ENCODE data around the gene MEIS1.

The MEIS1 gene

DNA sequence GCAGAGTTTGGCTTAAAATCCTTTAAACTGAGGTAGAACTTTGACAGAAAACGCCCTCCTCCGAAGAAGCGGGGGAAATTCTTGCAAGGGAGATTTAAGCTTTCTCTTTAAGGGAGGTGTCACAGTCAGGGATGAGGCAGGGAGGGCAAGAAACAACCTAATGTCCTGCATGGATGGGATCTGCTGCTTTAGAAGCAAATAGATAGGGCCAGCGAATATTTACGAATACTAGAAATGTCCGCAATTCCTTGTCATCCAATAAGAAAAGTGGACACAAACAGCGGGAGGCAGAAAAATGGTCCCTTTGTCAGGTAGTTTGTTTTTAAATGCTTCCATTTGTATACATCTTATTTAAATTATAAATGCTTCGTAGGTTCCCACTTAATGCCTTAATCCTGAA, 12.0 kb downstream of the MEIS1 start:
- Histone ChIP-seq H3K4me1 (ENCODE audit: insufficient read depth, low read length) (peaks cover 21% of the 10 kb centered on the region), H3K27ac (ENCODE audit: low read depth, low read length) (peak overlapping the region; percentile 94), H3K9me3 (ENCODE audit: low read length) (no peaks in the 10 kb centered on the region), H3K4me3 (ENCODE audit: low read depth in 1 of 2, low read length in 2 of 2) (peak overlapping the region; percentile 66 to 88), H3K27me3 (ENCODE audit: control insufficient read depth in 1 of 2, insufficient read depth in 2 of 2, low read length in 2 of 2) (no peaks in the 10 kb centered on the region), H3K36me3 (ENCODE audit: insufficient read depth, low read length) (peaks cover 22% of the 10 kb centered on the region), H3K9ac (ENCODE audit: low read length) (peak overlapping the region; percentile 93)

DNA sequence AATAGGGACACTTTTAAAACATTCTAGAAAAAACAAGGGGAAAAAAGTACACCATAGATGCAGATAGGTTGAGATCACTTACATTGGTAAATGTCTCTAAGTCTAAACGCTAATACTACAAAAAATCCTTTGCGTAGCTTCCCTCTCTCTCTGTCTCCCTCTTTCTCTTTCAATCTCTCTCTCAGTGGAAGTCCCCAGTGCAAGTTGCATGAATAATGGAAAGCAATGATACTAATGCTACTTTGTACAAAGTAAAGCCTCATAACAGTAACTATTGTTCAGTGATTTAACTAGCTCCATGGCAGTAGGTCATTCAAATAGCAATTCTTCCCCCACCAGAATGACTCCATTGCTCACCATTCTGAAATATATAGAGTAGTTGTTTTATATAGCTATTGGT, 12.8 kb downstream of the MEIS1 start:
- no peaks in the 10 kb centered on the region for H3K9me3 ChIP-seq (ENCODE audit: low read length)
- H3K27me3 ChIP-seq (ENCODE audit: control insufficient read depth in 1 of 2, insufficient read depth in 2 of 2, low read length in 2 of 2), result no peaks in the 10 kb centered on the region
- H3K4me3 ChIP-seq (ENCODE audit: low read depth in 1 of 2, low read length in 2 of 2), result peak overlapping the region in 1 of 2 donors; percentile 88

DNA sequence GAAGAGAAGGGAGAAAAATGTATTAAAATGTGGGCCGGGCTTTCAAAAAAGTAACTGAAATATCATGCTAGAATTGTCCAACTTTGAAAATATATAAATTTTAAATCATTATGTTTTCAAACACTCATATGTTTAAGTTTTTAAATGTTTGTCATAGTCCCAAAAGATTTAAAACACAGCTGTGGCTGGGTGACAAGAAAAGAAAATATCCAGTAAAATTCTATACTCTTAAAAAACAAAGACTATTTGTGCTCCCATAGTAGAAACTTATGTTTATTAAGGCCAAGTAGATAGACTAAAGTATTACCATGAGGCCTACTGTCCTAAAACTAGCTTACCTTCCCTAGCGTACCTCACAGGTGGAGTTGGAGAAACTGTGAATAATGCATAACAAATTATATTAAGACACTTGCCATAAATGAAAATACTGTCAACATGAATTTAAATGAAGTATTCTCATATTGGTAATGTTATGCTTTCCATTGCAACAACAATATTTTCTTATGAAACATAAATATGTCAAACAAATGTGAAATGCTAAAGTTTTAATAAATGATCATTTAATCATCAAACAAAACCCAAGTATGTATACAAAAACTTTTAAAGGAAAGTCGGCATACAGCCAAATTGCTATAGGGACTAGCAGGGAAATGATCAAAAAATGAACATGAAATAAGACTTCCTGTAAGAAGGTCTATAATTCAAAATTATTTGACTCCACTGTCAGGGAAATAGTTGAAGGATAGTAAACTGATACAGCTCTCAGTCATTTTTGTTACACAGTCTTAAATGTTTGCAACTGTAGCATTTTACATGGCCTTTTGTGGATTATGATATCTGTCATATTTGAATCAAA, 13.4 kb downstream of the MEIS1 start:
- H3K36me3 ChIP-seq (ENCODE audit: insufficient read depth, low read length), result peaks cover 16% of the 10 kb centered on the region
- H3K4me1 ChIP-seq (ENCODE audit: insufficient read depth, low read length), result peaks cover 35% of the 10 kb centered on the region
- no peaks in the 10 kb centered on the region for H3K27me3 ChIP-seq (ENCODE audit: control insufficient read depth in 1 of 2, insufficient read depth in 2 of 2, low read length in 2 of 2)
- peak overlapping the region; percentile 94 for H3K27ac ChIP-seq (ENCODE audit: low read depth, low read length)
- no peaks in the 10 kb centered on the region for H3K9me3 ChIP-seq (ENCODE audit: low read length)
- peak overlapping the region in 1 of 2 donors; percentile 88 for H3K4me3 ChIP-seq (ENCODE audit: low read depth in 1 of 2, low read length in 2 of 2)
- peak overlapping the region; percentile 93 for H3K9ac ChIP-seq (ENCODE audit: low read length)

More for the DNA sequence above, 12.8 kb downstream of the MEIS1 start:
- H3K9ac ChIP-seq (ENCODE audit: low read length), result peak overlapping the region; percentile 93
- H3K27ac ChIP-seq (ENCODE audit: low read depth, low read length), result peak overlapping the region; percentile 94
- H3K36me3 ChIP-seq (ENCODE audit: insufficient read depth, low read length), result peaks cover 18% of the 10 kb centered on the region
- H3K4me1 ChIP-seq (ENCODE audit: insufficient read depth, low read length), result peaks cover 28% of the 10 kb centered on the region

- Histone ChIP-seq H3K4me1 (ENCODE audit: insufficient read depth, low read length) (peaks cover 72% of the 10 kb centered on the region), H3K9me3 (ENCODE audit: low read length) (no peaks in the 10 kb centered on the region), H3K27me3 (ENCODE audit: control insufficient read depth in 1 of 2, insufficient read depth in 2 of 2, low read length in 2 of 2) (no peaks in the 10 kb centered on the region), H3K36me3 (ENCODE audit: insufficient read depth, low read length) (peaks cover 24% of the 10 kb centered on the region), H3K4me3 (ENCODE audit: low read depth in 1 of 2, low read length in 2 of 2) (no peak overlapping the region), H3K27ac (ENCODE audit: low read depth, low read length) (no peak overlapping the region), H3K9ac (ENCODE audit: low read length) (no peak overlapping the region)
Measured at GRCh38 chr2:66452214-66452613, 17.3 kb downstream of the MEIS1 start.

GRCh38 chr2:66452917-66453316, 18.0 kb downstream of the MEIS1 start:
- H3K9me3 ChIP-seq (ENCODE audit: low read length), result no peaks in the 10 kb centered on the region
- H3K27ac ChIP-seq (ENCODE audit: low read depth, low read length), result peak overlapping the region; percentile 53
- peaks cover 31% of the 10 kb centered on the region for H3K36me3 ChIP-seq (ENCODE audit: insufficient read depth, low read length)
- H3K27me3 ChIP-seq (ENCODE audit: control insufficient read depth in 1 of 2, insufficient read depth in 2 of 2, low read length in 2 of 2), result no peaks in the 10 kb centered on the region
- H3K4me1 ChIP-seq (ENCODE audit: insufficient read depth, low read length), result peaks cover 79% of the 10 kb centered on the region
- H3K9ac ChIP-seq (ENCODE audit: low read length), result no peak overlapping the region
- no peak overlapping the region for H3K4me3 ChIP-seq (ENCODE audit: low read depth in 1 of 2, low read length in 2 of 2)

DNA sequence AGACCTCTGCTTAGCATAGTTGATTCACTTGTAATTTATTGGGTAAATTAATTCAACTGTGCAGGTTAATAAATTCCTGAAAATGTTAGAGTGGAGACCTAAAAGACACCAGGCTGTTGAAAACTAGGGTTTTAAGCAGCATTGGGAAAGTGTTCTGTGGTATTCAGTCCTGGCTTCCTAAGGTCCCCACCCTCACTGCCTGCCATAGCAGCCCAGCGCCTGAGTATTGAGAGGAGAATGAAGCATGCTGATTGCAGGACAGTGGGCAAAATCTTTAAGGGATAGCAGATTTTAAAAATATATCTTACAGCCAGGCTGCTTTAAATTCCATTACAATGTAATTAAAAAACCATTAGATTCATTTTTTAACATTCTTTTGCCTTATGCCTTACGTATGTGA, 20.6 kb downstream of the MEIS1 start:
- Histone ChIP-seq H3K27me3 (ENCODE audit: control insufficient read depth in 1 of 2, insufficient read depth in 2 of 2, low read length in 2 of 2) (no peaks in the 10 kb centered on the region), H3K4me1 (ENCODE audit: insufficient read depth, low read length) (peaks cover 92% of the 10 kb centered on the region), H3K9me3 (ENCODE audit: low read length) (no peaks in the 10 kb centered on the region), H3K4me3 (ENCODE audit: low read depth in 1 of 2, low read length in 2 of 2) (no peak overlapping the region), H3K27ac (ENCODE audit: low read depth, low read length) (peak overlapping the region; percentile 76), H3K36me3 (ENCODE audit: insufficient read depth, low read length) (peaks cover 46% of the 10 kb centered on the region), H3K9ac (ENCODE audit: low read length) (peak overlapping the region; percentile 23)

DNA sequence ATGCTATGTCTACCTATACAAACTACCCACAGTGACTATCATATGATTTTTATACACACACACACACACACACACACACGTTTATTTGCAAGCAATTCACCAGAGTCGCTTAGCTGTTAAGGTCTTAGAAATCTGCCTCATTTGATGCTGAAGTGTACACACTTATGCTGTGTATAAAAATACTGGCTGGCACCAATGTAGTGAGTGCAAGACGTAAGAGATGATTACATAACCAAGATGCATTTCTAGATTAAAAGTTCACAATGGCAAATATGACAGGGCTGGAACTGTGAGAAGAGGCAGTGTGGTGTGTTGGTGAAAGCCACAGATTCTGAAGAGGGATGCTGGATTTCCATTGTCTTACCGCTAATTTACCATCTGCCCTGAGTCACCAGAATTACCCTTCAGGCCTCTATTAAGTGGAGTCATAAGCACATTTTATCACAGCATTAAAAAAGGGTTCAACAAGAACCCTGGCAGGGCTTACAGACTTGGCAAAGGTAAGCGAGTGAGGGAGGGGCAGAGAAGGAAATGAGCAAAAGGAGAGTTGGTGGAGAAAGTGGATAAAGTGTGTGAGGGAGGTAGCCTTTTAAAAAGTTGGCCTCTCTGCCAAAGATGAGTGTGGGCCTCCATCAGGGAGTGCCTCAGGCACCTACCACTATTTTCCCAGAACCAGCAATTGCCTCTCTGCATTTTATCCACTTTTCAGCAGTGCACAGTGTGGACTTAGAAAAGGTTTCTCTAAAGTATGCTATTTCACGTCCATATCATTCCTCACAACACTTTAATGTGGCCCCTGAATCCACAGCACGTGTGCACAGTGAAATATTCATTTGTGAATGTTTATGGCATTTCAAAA, 21.5 kb downstream of the MEIS1 start:
- Histone ChIP-seq H3K9ac (ENCODE audit: low read length) (no peak overlapping the region), H3K36me3 (ENCODE audit: insufficient read depth, low read length) (peaks cover 46% of the 10 kb centered on the region), H3K4me1 (ENCODE audit: insufficient read depth, low read length) (peaks cover 88% of the 10 kb centered on the region), H3K27ac (ENCODE audit: low read depth, low read length) (peak overlapping the region; percentile 76), H3K27me3 (ENCODE audit: control insufficient read depth in 1 of 2, insufficient read depth in 2 of 2, low read length in 2 of 2) (no peaks in the 10 kb centered on the region), H3K9me3 (ENCODE audit: low read length) (no peaks in the 10 kb centered on the region), H3K4me3 (ENCODE audit: low read depth in 1 of 2, low read length in 2 of 2) (no peak overlapping the region)

GRCh38 chr2:66457545-66457944, 22.6 kb downstream of the MEIS1 start:
- Histone ChIP-seq H3K9ac (ENCODE audit: low read length) (no peak overlapping the region), H3K27me3 (ENCODE audit: control insufficient read depth in 1 of 2, insufficient read depth in 2 of 2, low read length in 2 of 2) (no peaks in the 10 kb centered on the region), H3K27ac (ENCODE audit: low read depth, low read length) (no peak overlapping the region), H3K4me3 (ENCODE audit: low read depth in 1 of 2, low read length in 2 of 2) (no peak overlapping the region), H3K36me3 (ENCODE audit: insufficient read depth, low read length) (peaks cover 46% of the 10 kb centered on the region), H3K9me3 (ENCODE audit: low read length) (no peaks in the 10 kb centered on the region), H3K4me1 (ENCODE audit: insufficient read depth, low read length) (peaks cover 89% of the 10 kb centered on the region)

DNA sequence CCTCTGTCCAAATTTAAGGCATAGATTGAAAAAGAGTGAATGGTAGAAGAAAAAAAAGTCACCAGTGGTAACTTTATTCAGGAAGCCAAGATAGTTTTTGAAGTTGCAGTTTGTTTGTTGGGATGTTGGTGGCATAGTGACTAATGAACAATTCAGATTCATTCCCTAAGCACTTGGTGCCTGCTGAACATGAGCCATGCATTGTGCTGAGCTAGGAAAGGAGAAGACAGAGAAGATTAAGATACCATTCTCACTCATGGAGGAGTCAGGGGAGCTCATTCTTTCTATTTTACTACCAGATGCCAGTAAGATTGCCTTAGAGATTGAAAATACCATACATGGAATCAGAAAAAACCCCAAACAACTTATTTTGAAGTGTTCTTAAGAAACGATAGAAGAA, 25.1 kb downstream of the MEIS1 start:
- peaks cover 54% of the 10 kb centered on the region for H3K36me3 ChIP-seq (ENCODE audit: insufficient read depth, low read length)
- no peak overlapping the region for H3K9ac ChIP-seq (ENCODE audit: low read length)
- H3K4me3 ChIP-seq (ENCODE audit: low read depth in 1 of 2, low read length in 2 of 2), result no peak overlapping the region
- no peaks in the 10 kb centered on the region for H3K9me3 ChIP-seq (ENCODE audit: low read length)
- peaks cover 90% of the 10 kb centered on the region for H3K4me1 ChIP-seq (ENCODE audit: insufficient read depth, low read length)
- H3K27me3 ChIP-seq (ENCODE audit: control insufficient read depth in 1 of 2, insufficient read depth in 2 of 2, low read length in 2 of 2), result no peaks in the 10 kb centered on the region
- no peak overlapping the region for H3K27ac ChIP-seq (ENCODE audit: low read depth, low read length)

DNA sequence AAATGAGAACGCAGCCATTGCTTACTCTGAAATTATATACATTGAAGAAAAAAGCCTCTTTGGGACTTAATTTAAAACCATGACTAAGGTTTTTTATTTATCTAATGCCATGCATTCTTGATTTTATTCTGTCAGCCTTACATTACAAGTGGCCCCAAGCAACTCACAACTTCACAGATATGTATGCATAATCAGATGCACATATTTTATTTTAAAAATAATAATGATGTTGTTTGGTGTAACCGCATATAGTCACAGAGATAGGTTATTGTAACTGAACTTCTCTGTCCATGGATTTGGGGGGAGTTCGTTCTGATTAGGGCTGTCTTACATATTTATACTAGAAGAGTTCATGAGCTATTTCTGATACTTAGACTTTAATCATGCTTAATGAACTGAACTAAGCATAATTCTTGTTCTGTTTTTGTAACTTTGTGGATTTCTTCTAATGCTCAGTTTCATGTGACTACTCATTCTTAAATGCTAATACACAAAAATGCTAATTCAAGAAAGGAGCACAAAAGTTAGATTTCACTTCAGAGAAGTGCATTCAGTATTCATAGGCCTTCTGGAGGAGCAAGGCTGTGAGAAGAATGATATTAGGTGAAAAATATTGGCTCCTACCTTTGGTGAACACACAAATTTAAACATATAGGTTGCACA, 26.2 kb downstream of the MEIS1 start:
- Histone ChIP-seq H3K27me3 (ENCODE audit: control insufficient read depth in 1 of 2, insufficient read depth in 2 of 2, low read length in 2 of 2) (no peaks in the 10 kb centered on the region), H3K27ac (ENCODE audit: low read depth, low read length) (no peak overlapping the region), H3K9ac (ENCODE audit: low read length) (no peak overlapping the region), H3K4me3 (ENCODE audit: low read depth in 1 of 2, low read length in 2 of 2) (no peak overlapping the region), H3K36me3 (ENCODE audit: insufficient read depth, low read length) (peaks cover 52% of the 10 kb centered on the region), H3K4me1 (ENCODE audit: insufficient read depth, low read length) (peaks cover 89% of the 10 kb centered on the region), H3K9me3 (ENCODE audit: low read length) (no peaks in the 10 kb centered on the region)

Measured in muscle layer of colon (tissue), 2 donors.